Neuronal stem cell (in vitro differentiated cells): Measurements from ENCODE around the gene CACNB4. TPM values are rescaled to one million over a fixed set of nuclear protein-coding genes. Genes with fewer than 3 reads are reported as not detected.

Experiments used
- DNase-seq: peaks from one replicate; pipeline ENCODE4 v3.0.0-alpha.2; 2013; ENCODE audit warnings: low spot score
- H2AFZ ChIP-seq: one replicate; pipeline ENCODE4 v1.6.1; 2013; ENCODE audit warnings: mild to moderate bottlenecking, low read length, inconsistent platforms
- H2AK5ac ChIP-seq: 2 replicates; pipeline ENCODE4 v1.6.1; 2013; ENCODE audit warnings: low read depth, mild to moderate bottlenecking, inconsistent platforms, low read length, moderate library complexity, mixed read lengths
- H2BK120ac ChIP-seq: 2 replicates; pipeline ENCODE4 v1.6.1; 2013; ENCODE audit warnings: low read depth, mild to moderate bottlenecking, inconsistent platforms, low read length, moderate library complexity, mixed read lengths
- H2BK12ac ChIP-seq: one replicate; pipeline ENCODE4 v1.6.1; 2013; ENCODE audit warnings: low read length, inconsistent platforms
- H2BK15ac ChIP-seq: 2 replicates; pipeline ENCODE4 v1.6.1; 2013; ENCODE audit warnings: mild to moderate bottlenecking, low read length, inconsistent platforms, mixed read lengths
- H2BK5ac ChIP-seq: one replicate; pipeline ENCODE4 v1.6.1; 2013; ENCODE audit warnings: inconsistent platforms, mild to moderate bottlenecking, low read length, moderate library complexity
- H3K14ac ChIP-seq: one replicate; pipeline ENCODE4 v1.6.1; 2013; ENCODE audit warnings: low read length, inconsistent platforms
- H3K18ac ChIP-seq: 2 replicates; pipeline ENCODE4 v1.6.1; 2013; ENCODE audit warnings: low read length, inconsistent platforms
- H3K23ac ChIP-seq: 2 replicates; pipeline ENCODE4 v1.6.1; 2013; ENCODE audit warnings: low read depth, mild to moderate bottlenecking, mixed read lengths, low read length, inconsistent platforms; ENCODE audit not compliant: poor library complexity
- H3K27ac ChIP-seq: replicated peaks from 3 replicates; pipeline ENCODE4 v1.5.1; 2013; ENCODE audit warnings: low read length, inconsistent platforms
- H3K27me3 ChIP-seq, 3 experiments: 2 replicates each; pipeline ENCODE4 v1.6.1; 2013; ENCODE audit warnings: low read length in 3 of 3, mild to moderate bottlenecking in 2 of 3, inconsistent platforms in 1 of 3, low read depth in 1 of 3, mixed read lengths in 1 of 3, moderate library complexity in 1 of 3; ENCODE audit not compliant: control insufficient read depth in 3 of 3, insufficient read depth in 3 of 3
- H3K36me3 ChIP-seq, 2 donors: replicated peaks in 1 of 2; 2 replicates each; pipeline ENCODE4 v1.6.1; 2013; ENCODE audit warnings: low read length in 2 of 2; ENCODE audit not compliant: control insufficient read depth in 2 of 2, insufficient read depth in 2 of 2
- H3K4ac ChIP-seq: 2 replicates; pipeline ENCODE4 v1.6.1; 2013; ENCODE audit warnings: inconsistent platforms, mild to moderate bottlenecking, low read length, moderate library complexity
- H3K4me1 ChIP-seq, 2 donors: 1 replicate in 1 of 2; 2 replicates in 1 of 2; pipeline ENCODE4 v1.6.1; 2013; ENCODE audit warnings: low read length in 2 of 2, low read depth in 1 of 2; ENCODE audit not compliant: control insufficient read depth in 2 of 2, insufficient read depth in 1 of 2
- H3K4me2 ChIP-seq: one replicate; pipeline ENCODE4 v1.6.1; 2013; ENCODE audit warnings: mild to moderate bottlenecking, low read length, inconsistent platforms; ENCODE audit not compliant: insufficient read depth, poor library complexity, severe bottlenecking
- H3K4me3 ChIP-seq, 2 donors: 2 replicates each; pipeline ENCODE4 v1.5.1; 2013; ENCODE audit warnings: low read length in 2 of 2, mild to moderate bottlenecking in 2 of 2, inconsistent platforms in 1 of 2, moderate library complexity in 1 of 2
- H3K79me1 ChIP-seq: one replicate; pipeline ENCODE4 v1.6.1; 2013; ENCODE audit warnings: low read depth, mild to moderate bottlenecking, inconsistent platforms, low read length, moderate library complexity
- H3K9ac ChIP-seq: one replicate; pipeline ENCODE4 v1.6.1; 2013; ENCODE audit warnings: mild to moderate bottlenecking, low read depth, low read length, inconsistent platforms; ENCODE audit not compliant: poor library complexity
- H3K9me3 ChIP-seq, 2 donors: replicated peaks in 1 of 2; 2 replicates each; pipeline versions ENCODE3 to v1.6.1; 2013; ENCODE audit warnings: low read length in 2 of 2, mild to moderate bottlenecking in 2 of 2, inconsistent platforms in 1 of 2, low read depth in 1 of 2, mixed read lengths in 1 of 2, moderate library complexity in 1 of 2; ENCODE audit not compliant: control insufficient read depth in 2 of 2, insufficient read depth in 1 of 2
- H4K8ac ChIP-seq: one replicate; pipeline ENCODE4 v1.6.1; 2013; ENCODE audit warnings: low read depth, mild to moderate bottlenecking, inconsistent platforms, low read length, moderate library complexity
- H4K91ac ChIP-seq: one replicate; pipeline ENCODE4 v1.6.1; 2013; ENCODE audit warnings: low read length, low read depth, mild to moderate bottlenecking, inconsistent platforms; ENCODE audit not compliant: poor library complexity
- WGBS, 2 donors: extraction: QIAGEN DNeasy Blood & Tissue Kit; methylation state at CpG; one replicate each; pipeline ENCODE4 v1.1.7; 2013; ENCODE audit warnings: missing lambda C conversion rate in 2 of 2, mixed read lengths in 1 of 2; ENCODE audit not compliant: insufficient read length in 2 of 2, insufficient replicate concordance in 1 of 2; ENCODE audit errors: extremely low coverage in 2 of 2; 5-methylcytosine and 5-hydroxymethylcytosine counted together
- polyA plus RNA-seq, 2 experiments: library from polyadenylated mRNA; stranded (reverse); fragments of 200-250 nt; gene quantifications; one replicate each; pipeline ENCODE4 v1.2.3, GENCODE V29; 2013

The CACNB4 gene
- 3.3 TPM for polyA plus RNA-seq (2013, experiment 1 of 2)
- 3.7 TPM for polyA plus RNA-seq (2013, experiment 2 of 2)

- H3K4me1 ChIP-seq: peaks cover 3 to 4% of the 10 kb centered on the region in 2 donors
- H3K4me2 ChIP-seq: peak within 1 kb of the TSS; percentile 90
- H3K4ac ChIP-seq: no peak within 1 kb of the TSS
- H2AFZ ChIP-seq: peak within 1 kb of the TSS; percentile 98
- H4K91ac ChIP-seq: no peak within 1 kb of the TSS
- peak within 1 kb of the TSS; percentile 50 for H3K9ac ChIP-seq
- H3K23ac ChIP-seq: peak within 1 kb of the TSS; percentile 59
- peaks cover 8 to 34% (median 26%) of the 10 kb centered on the region in 3 experiments for H3K27me3 ChIP-seq
- peak within 1 kb of the TSS; percentile 76 to 83 for H3K4me3 ChIP-seq
- DNase-seq: peak; percentile 35
- H3K14ac ChIP-seq: peak within 1 kb of the TSS; percentile 78
- peak within 1 kb of the TSS; percentile 47 for H2BK120ac ChIP-seq
- no peaks in the 10 kb centered on the region for H3K9me3 ChIP-seq
- no peaks in the 10 kb centered on the region for H3K79me1 ChIP-seq
- H2BK5ac ChIP-seq: no peak within 1 kb of the TSS
- H2BK15ac ChIP-seq: peak within 1 kb of the TSS; percentile 49
- H2AK5ac ChIP-seq: no peak within 1 kb of the TSS
- H3K36me3 ChIP-seq: no peaks in the 10 kb centered on the region
- no peak within 1 kb of the TSS for H2BK12ac ChIP-seq
- H3K18ac ChIP-seq: peak within 1 kb of the TSS; percentile 98
- no CpG with 5 or more reads among the region's 73 CpGs for WGBS, 2 donors
- no peak within 1 kb of the TSS for H4K8ac ChIP-seq
- H3K27ac ChIP-seq: no peak within 1 kb of the TSS
Measured at GRCh38 chr2:152098496-152099366, at the start of gene CACNB4. CACNB4 (minus strand) TSS chr2:152099044.

- no peak for DNase-seq
- Histone ChIP-seq H3K4me3 (no peak overlapping the region), H2BK5ac (no peak overlapping the region), H3K4ac (no peak overlapping the region), H4K8ac (no peak overlapping the region), H3K23ac (no peak overlapping the region), H3K79me1 (no peaks in the 10 kb centered on the region), H3K36me3 (peaks cover 0 to 3% of the 10 kb centered on the region in 2 donors), H3K14ac (no peak overlapping the region), H2BK15ac (no peak overlapping the region), H4K91ac (no peak overlapping the region), H3K9me3 (no peaks in the 10 kb centered on the region), H2AFZ (no peak overlapping the region), H2AK5ac (no peak overlapping the region), H3K9ac (no peak overlapping the region), H3K4me1 (no peaks in the 10 kb centered on the region), H2BK12ac (no peak overlapping the region), H3K27ac (no peak overlapping the region), H2BK120ac (no peak overlapping the region), H3K4me2 (no peak overlapping the region), H3K18ac (no peak overlapping the region), H3K27me3 (no peaks in the 10 kb centered on the region)
- no CpG with 5 or more reads among the region's 5 CpGs for WGBS, 2 donors
Measured at GRCh38 chr2:152134488-152135280, 35.8 kb upstream of the CACNB4 start.

GRCh38 chr2:152132306-152132705 lies 33.5 kb upstream of the CACNB4 start:
- Histone ChIP-seq H3K9me3 (no peaks in the 10 kb centered on the region), H2AFZ (no peak overlapping the region), H3K4me3 (no peak overlapping the region), H3K9ac (no peak overlapping the region), H3K23ac (no peak overlapping the region), H4K91ac (no peak overlapping the region), H3K4me1 (no peaks in the 10 kb centered on the region), H3K14ac (no peak overlapping the region), H2BK15ac (no peak overlapping the region), H3K27ac (no peak overlapping the region), H3K79me1 (no peaks in the 10 kb centered on the region), H2BK12ac (no peak overlapping the region), H2BK5ac (no peak overlapping the region), H3K18ac (no peak overlapping the region), H3K4me2 (no peak overlapping the region), H3K4ac (no peak overlapping the region), H4K8ac (no peak overlapping the region), H3K27me3 (no peaks in the 10 kb centered on the region), H3K36me3 (peaks cover 0 to 5% of the 10 kb centered on the region in 2 donors), H2BK120ac (no peak overlapping the region), H2AK5ac (no peak overlapping the region)
- DNase-seq: no peak
- WGBS, 2 donors: no CpG with 5 or more reads among the region's 1 CpG

- no peak overlapping the region for H2BK120ac ChIP-seq
- no peaks in the 10 kb centered on the region for H3K4me1 ChIP-seq
- no peak overlapping the region for H2BK12ac ChIP-seq
- H3K4ac ChIP-seq: no peak overlapping the region
- H3K9ac ChIP-seq: no peak overlapping the region
- no peak overlapping the region for H2AK5ac ChIP-seq
- DNase-seq: no peak
- no peak overlapping the region for H3K27ac ChIP-seq
- H3K4me3 ChIP-seq: no peak overlapping the region
- no peak overlapping the region for H4K8ac ChIP-seq
- no peak overlapping the region for H3K18ac ChIP-seq
- no peak overlapping the region for H3K14ac ChIP-seq
- H2BK5ac ChIP-seq: no peak overlapping the region
- H3K36me3 ChIP-seq: peaks cover 0 to 8% of the 10 kb centered on the region in 2 donors
- H3K4me2 ChIP-seq: no peak overlapping the region
- H3K79me1 ChIP-seq: no peaks in the 10 kb centered on the region
- no peak overlapping the region for H3K23ac ChIP-seq
- H2BK15ac ChIP-seq: no peak overlapping the region
- H2AFZ ChIP-seq: no peak overlapping the region
- no peak overlapping the region for H4K91ac ChIP-seq
- H3K27me3 ChIP-seq: no peaks in the 10 kb centered on the region
- no peaks in the 10 kb centered on the region for H3K9me3 ChIP-seq
Measured at GRCh38 chr2:152127628-152128027, 28.8 kb upstream of the CACNB4 start.
